A375 (cell line): Measurements from ENCODE around the gene C19orf12. TPM values are rescaled to one million over a fixed set of nuclear protein-coding genes. Genes with fewer than 3 reads are reported as not detected.

Experiments
- total RNA-seq: library from RNA; depleted of rRNA; stranded (reverse); fragments of >200 nt; shearing (Covaris generic); gene quantifications from 2 replicates; pipeline ENCODE4 v1.2.3, GENCODE V29; 2014; rRNA removed

C19orf12 gene
- total RNA-seq = 22.2 and 26.5 TPM in 2 replicates

DNA sequence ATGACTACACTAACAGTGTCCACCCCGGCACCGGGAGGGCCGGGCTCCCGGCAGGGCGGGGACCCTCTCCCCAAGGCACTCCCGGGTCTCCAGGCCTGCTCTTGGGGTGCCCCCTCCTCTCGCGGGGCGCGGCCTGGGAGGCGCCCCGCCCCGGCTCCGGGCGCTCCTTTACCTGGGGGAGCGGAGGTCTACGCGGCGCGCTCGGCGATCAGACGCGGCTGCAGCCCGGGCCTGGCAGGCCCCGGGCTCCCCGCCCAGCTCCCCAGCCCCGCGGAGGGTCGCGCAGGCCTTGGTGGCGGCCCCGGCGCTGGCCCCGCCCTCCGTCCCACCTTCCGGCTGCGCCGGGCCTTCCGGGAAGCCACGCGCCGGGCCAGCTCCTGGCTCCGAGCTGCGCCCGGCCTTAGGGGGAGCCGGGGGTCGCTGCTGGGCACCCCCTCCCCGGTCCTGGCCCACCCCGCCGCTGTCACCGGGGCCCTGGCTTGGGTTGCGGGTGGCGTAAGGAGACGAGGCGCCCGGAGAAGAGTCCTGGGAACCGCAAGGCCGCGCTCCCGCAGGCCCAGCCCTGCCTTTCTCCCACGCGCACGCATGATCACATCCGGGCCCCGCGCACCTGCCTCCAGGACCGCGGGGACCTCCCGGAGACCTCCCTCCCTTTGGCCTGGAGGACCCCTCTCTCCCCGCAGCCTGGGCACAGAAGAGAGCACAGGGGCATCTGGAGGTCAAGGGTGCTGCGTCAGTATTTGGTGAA, at the start of gene C19orf12:
Gene C19orf12 (minus strand): TSS at position 309 of the 748 bp plus-strand sequence. CDS start 6,848 bp downstream, outside the sequence.

DNA sequence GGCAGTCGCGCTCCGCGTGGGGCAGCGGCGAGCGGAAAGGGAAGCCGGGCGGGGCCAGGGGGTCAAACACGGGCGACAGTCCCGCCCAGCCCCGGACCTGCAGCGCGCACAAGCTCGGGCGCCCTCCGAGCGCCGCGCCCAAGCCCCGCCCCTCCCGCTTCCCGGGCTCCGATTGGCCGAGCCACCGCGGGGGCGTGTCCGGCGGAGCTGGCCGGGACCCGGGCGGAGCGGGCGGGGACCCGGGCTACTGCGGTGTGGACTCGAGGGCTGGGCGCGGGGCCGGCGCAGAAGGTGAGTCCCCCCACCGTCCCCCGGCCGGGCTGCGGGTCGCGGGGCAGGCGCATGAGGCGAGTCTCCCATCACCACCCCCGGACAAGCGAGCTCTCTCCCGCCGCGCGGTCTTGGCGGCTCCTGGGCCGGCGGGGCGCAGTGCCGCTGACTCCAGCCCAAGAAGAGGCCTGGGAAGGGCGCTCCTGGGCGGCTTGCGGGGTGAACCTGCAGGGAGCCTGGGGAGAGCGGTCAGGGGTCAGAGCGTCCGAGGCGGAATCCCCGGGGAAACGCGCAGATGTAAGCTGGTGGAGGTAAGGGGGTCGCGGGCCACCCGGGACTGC, 49.7 kb downstream of the C19orf12 start, which contains the start of gene PLEKHF1:
Gene PLEKHF1 (plus strand): TSS at position 247 of the 611 bp plus-strand sequence. CDS start 8,379 bp downstream, outside the sequence.

Other genes with a start within 250 kb of the C19orf12 start
- gene VSTM2B, start 189.3 kb downstream of the C19orf12 start, total RNA-seq = not detected in 2 replicates
- 74.7 and 96.4 TPM in 2 replicates for gene POP4, start 109.0 kb downstream of the C19orf12 start, total RNA-seq
- gene PLEKHF1, start 49.8 kb downstream of the C19orf12 start, total RNA-seq = 12.9 and 16.9 TPM in 2 replicates
- 15.0 and 17.0 TPM in 2 replicates for gene CCNE1, start 96.7 kb upstream of the C19orf12 start, total RNA-seq
- 71.0 and 91.4 TPM in 2 replicates for gene URI1, start 227.0 kb upstream of the C19orf12 start, total RNA-seq